HG02623 (cell line): ENCODE results near the gene CPNE5.
"Not testable (repeated sequence)": the region's sequence is repeated elsewhere in the genome, so short reads cannot be mapped to it uniquely, and the experiment has no call there.

Source experiments
- ATAC-seq: cut with Tn5 transposase; IDR thresholded peaks from one replicate; pipeline ENCODE4 v1.9.1; 2021; ENCODE audit warnings: moderate library complexity; ENCODE audit not compliant: unreplicated experiment

CPNE5 gene

GRCh38 chr6:36729161-36729524, 110.1 kb downstream of the CPNE5 start:
- ATAC-seq, result no peak

- no peak for ATAC-seq
These were observed 110.7 kb downstream of the CPNE5 start for GRCh38 chr6:36728289-36729160.

GRCh38 chr6:36727505-36728021, 111.7 kb downstream of the CPNE5 start:
- no peak for ATAC-seq

- no peak for ATAC-seq
These were observed 113.7 kb downstream of the CPNE5 start for GRCh38 chr6:36725581-36725980.

GRCh38 chr6:36724514-36725390, 114.5 kb downstream of the CPNE5 start:
- ATAC-seq, result no peak

- not testable (repeated sequence) for ATAC-seq
These were observed 115.3 kb downstream of the CPNE5 start for GRCh38 chr6:36723992-36724391.

- ATAC-seq, result no peak
These were observed 116.4 kb downstream of the CPNE5 start for GRCh38 chr6:36722879-36723278.

GRCh38 chr6:36722365-36722764, 116.9 kb downstream of the CPNE5 start:
- no peak for ATAC-seq

GRCh38 chr6:36721369-36722140, 117.7 kb downstream of the CPNE5 start:
- ATAC-seq, result no peak

GRCh38 chr6:36720251-36721141, 118.7 kb downstream of the CPNE5 start:
- ATAC-seq, result no peak

- ATAC-seq, result no peak
These were observed 120.1 kb downstream of the CPNE5 start for GRCh38 chr6:36719126-36719525.

- no peak for ATAC-seq
These were observed 120.7 kb downstream of the CPNE5 start for GRCh38 chr6:36718560-36718959.

- no peak for ATAC-seq
These were observed 121.2 kb downstream of the CPNE5 start for GRCh38 chr6:36717871-36718540.

- no peak for ATAC-seq
These were observed 121.9 kb downstream of the CPNE5 start for GRCh38 chr6:36717231-36717825.

GRCh38 chr6:36716476-36717093, 122.7 kb downstream of the CPNE5 start:
- ATAC-seq, result no peak

- ATAC-seq, result no peak
These were observed 123.8 kb downstream of the CPNE5 start for GRCh38 chr6:36715469-36715868.

- ATAC-seq, result no peak
These were observed 124.7 kb downstream of the CPNE5 start for GRCh38 chr6:36714511-36714910.

GRCh38 chr6:36713846-36714245, 125.4 kb downstream of the CPNE5 start:
- ATAC-seq, result no peak

- no peak for ATAC-seq
These were observed 126.4 kb downstream of the CPNE5 start for GRCh38 chr6:36712816-36713215.
